GM13976 (cell line): Measurements from ENCODE around the gene OPN1LW.
A peak's percentile ranks its signal among the peaks of the same experiment; 100 is the strongest.
"Not testable (repeated sequence)": the region's sequence is repeated elsewhere in the genome, so short reads cannot be mapped to it uniquely, and the experiment has no call there.

Experiments used
- DNase-seq: peaks from one replicate; pipeline ENCODE4 v3.0.0; 2012; ENCODE audit warnings: low spot score
- in situ Hi-C: fragments of 300-500 bp; cut with MboI; formaldehyde crosslinking; loops from one replicate; pipeline ENCODE4 v1.12.0; 2022; ENCODE audit warnings: low sequenced_read_pairs, mixed read lengths, inconsistent platforms; ENCODE audit not compliant: unreplicated experiment
- TF ChIP-seq, protein P1 (sequence below): IDR thresholded peaks from 2 replicates; pipeline ENCODE4 v1.5.1; 2012; ENCODE audit warnings: borderline replicate concordance, mild to moderate bottlenecking; ENCODE audit not compliant: insufficient read depth; ENCODE audit errors: extremely low read depth, missing control alignments, control extremely low read depth

The OPN1LW gene

GRCh38 chrX:154144010-154144409, at the start of gene OPN1LW:
Gene OPN1LW (plus strand): TSS chrX:154144243. CDS start chrX:154144284, 41 bp downstream.
- in situ Hi-C loops, DNase-seq: not testable (repeated sequence)

GRCh38 chrX:154094833-154095232, 49.2 kb upstream of the OPN1LW start:
- in situ Hi-C loops = no loop called here

GRCh38 chrX:154096140-154097002, 47.7 kb upstream of the OPN1LW start:
- DNase-seq = peak; percentile 27
- TF ChIP-seq, protein P1, sequence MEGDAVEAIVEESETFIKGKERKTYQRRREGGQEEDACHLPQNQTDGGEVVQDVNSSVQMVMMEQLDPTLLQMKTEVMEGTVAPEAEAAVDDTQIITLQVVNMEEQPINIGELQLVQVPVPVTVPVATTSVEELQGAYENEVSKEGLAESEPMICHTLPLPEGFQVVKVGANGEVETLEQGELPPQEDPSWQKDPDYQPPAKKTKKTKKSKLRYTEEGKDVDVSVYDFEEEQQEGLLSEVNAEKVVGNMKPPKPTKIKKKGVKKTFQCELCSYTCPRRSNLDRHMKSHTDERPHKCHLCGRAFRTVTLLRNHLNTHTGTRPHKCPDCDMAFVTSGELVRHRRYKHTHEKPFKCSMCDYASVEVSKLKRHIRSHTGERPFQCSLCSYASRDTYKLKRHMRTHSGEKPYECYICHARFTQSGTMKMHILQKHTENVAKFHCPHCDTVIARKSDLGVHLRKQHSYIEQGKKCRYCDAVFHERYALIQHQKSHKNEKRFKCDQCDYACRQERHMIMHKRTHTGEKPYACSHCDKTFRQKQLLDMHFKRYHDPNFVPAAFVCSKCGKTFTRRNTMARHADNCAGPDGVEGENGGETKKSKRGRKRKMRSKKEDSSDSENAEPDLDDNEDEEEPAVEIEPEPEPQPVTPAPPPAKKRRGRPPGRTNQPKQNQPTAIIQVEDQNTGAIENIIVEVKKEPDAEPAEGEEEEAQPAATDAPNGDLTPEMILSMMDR = no peak
- in situ Hi-C loops = no loop called here

More at GRCh38 chrX:154094833-154095232, 49.2 kb upstream of the OPN1LW start:
- TF ChIP-seq, protein P1 = no peak
- DNase-seq = no peak

GRCh38 chrX:154097003-154097588, 46.9 kb upstream of the OPN1LW start:
- in situ Hi-C loops = no loop called here
- DNase-seq = peak; percentile 84
- TF ChIP-seq, protein P1 = no peak

- DNase-seq = peak; percentile 92
- TF ChIP-seq, protein P1 = no peak
- in situ Hi-C loops = no loop called here
Measured at GRCh38 chrX:154097589-154098541, 46.2 kb upstream of the OPN1LW start, which contains the start of gene MECP2. Gene MECP2 (minus strand): TSS chrX:154097717.

- TF ChIP-seq, protein P1 = no peak
- in situ Hi-C loops = no loop called here
- DNase-seq = no peak
Measured at GRCh38 chrX:154098551-154098950, 45.5 kb upstream of the OPN1LW start.
